Measurements from ENCODE around the gene CIAO2B.
"Not testable (repeated sequence)": the region's sequence is repeated elsewhere in the genome, so short reads cannot be mapped to it uniquely, and the experiment has no call there.

CIAO2B gene

GRCh38 chr16:66946541-66946940 is 12.3 kb upstream of the CIAO2B start:
- 80% methylated on average over 6 of the region's 7 CpGs for WGBS (ENCODE audit: insufficient coverage)
- Histone ChIP-seq H3K4me3 (ENCODE audit: control insufficient read depth in 1 of 7, extremely low read depth in 1 of 7, insufficient read depth in 4 of 7, low read depth in 2 of 7, low read length in 6 of 7) (no peak overlapping the region), H3K9me3 (ENCODE audit: control extremely low read depth in 1 of 5, control insufficient read depth in 4 of 5, insufficient read depth in 2 of 5, low read depth in 1 of 5, low read length in 4 of 5) (peaks cover 0 to 5% (median 0%) of the 10 kb centered on the region in 5 experiments), H3K36me3 (ENCODE audit: control insufficient read depth in 4 of 4, insufficient read depth in 4 of 4, low read length in 3 of 4) (peaks cover 2 to 25% (median 20%) of the 10 kb centered on the region in 4 experiments), H3K27me3 (replicated peaks in 2 of 5; ENCODE audit: control insufficient read depth in 4 of 5, insufficient read depth in 5 of 5, low read length in 4 of 5) (peaks cover 10 to 40% (median 19%) of the 10 kb centered on the region in 5 experiments), H3K4me1 (ENCODE audit: control extremely low read depth in 1 of 4, control insufficient read depth in 4 of 4, insufficient read depth in 4 of 4, low read length in 3 of 4) (peaks cover 0 to 17% (median 14%) of the 10 kb centered on the region in 4 experiments), H3K27ac (ENCODE audit: insufficient read depth in 1 of 2, low read depth in 1 of 2, low read length in 2 of 2, poor library complexity in 1 of 2, severe bottlenecking in 2 of 2) (no peak overlapping the region)
- ChIA-PET CTCF (interaction anchor here (0.9 to 1.7 kb wide), 3 partner anchors 8 to 52 kb away, joined by 3 to 6 read pairs (median 4); no protein-coding TSS in a partner anchor), POLR2A (interaction anchor here (1.1 kb wide), 1 partner anchor 205 kb away, joined by 3 read pairs; no protein-coding TSS in a partner anchor)
- no peak for DNase-seq

- POLR2A ChIA-PET: no interaction called here
- 100% methylated on average over 2 of the region's 4 CpGs for WGBS (ENCODE audit: insufficient coverage)
- peaks cover 5 to 31% (median 26%) of the 10 kb centered on the region in 4 experiments for H3K36me3 ChIP-seq (ENCODE audit: control insufficient read depth in 4 of 4, insufficient read depth in 4 of 4, low read length in 3 of 4)
- H3K4me1 ChIP-seq (ENCODE audit: control extremely low read depth in 1 of 4, control insufficient read depth in 4 of 4, insufficient read depth in 4 of 4, low read length in 3 of 4): peaks cover 0 to 17% (median 14%) of the 10 kb centered on the region in 4 experiments
- H3K27me3 ChIP-seq (replicated peaks in 2 of 5; ENCODE audit: control insufficient read depth in 4 of 5, insufficient read depth in 5 of 5, low read length in 4 of 5): peaks cover 8 to 33% (median 15%) of the 10 kb centered on the region in 5 experiments
- H3K4me3 ChIP-seq (ENCODE audit: control insufficient read depth in 1 of 7, extremely low read depth in 1 of 7, insufficient read depth in 4 of 7, low read depth in 2 of 7, low read length in 6 of 7): no peak overlapping the region
- CTCF ChIA-PET: interaction anchor here (0.9 to 1.2 kb wide), 2 partner anchors 11 to 51 kb away, joined by 3 to 4 read pairs; no protein-coding TSS in a partner anchor
- H3K9me3 ChIP-seq (ENCODE audit: control extremely low read depth in 1 of 5, control insufficient read depth in 4 of 5, insufficient read depth in 2 of 5, low read depth in 1 of 5, low read length in 4 of 5): no peaks in the 10 kb centered on the region
- no peak overlapping the region for H3K27ac ChIP-seq (ENCODE audit: insufficient read depth in 1 of 2, low read depth in 1 of 2, low read length in 2 of 2, poor library complexity in 1 of 2, severe bottlenecking in 2 of 2)
- DNase-seq: no peak
Measured at GRCh38 chr16:66945939-66946338, 11.7 kb upstream of the CIAO2B start.

DNA sequence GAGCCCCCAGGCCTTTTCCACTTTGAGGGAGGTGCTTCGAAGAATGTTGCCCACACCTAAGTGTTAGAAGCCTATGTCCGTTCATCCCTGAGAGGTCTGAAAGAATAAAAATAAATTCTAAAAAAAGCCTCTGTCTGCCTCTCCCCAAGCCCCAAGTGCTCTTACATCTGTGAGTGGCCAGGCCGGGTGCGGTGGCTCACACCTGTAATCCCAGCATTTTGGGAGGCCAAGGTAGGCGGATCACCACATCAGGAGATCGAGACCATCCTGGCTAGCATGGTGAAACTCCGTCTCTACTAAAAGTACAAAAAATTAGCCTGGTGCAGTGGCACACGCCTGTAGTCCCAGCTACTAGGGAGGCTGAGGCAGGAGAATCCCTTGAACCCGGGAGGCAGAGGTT is 10.8 kb upstream of the CIAO2B start:
- peaks cover 10 to 41% (median 36%) of the 10 kb centered on the region in 4 experiments for H3K36me3 ChIP-seq (ENCODE audit: control insufficient read depth in 4 of 4, insufficient read depth in 4 of 4, low read length in 3 of 4)
- peaks cover 0 to 17% (median 14%) of the 10 kb centered on the region in 4 experiments for H3K4me1 ChIP-seq (ENCODE audit: control extremely low read depth in 1 of 4, control insufficient read depth in 4 of 4, insufficient read depth in 4 of 4, low read length in 3 of 4)
- DNase-seq; H3K4me3 ChIP-seq (ENCODE audit: control insufficient read depth in 1 of 7, extremely low read depth in 1 of 7, insufficient read depth in 4 of 7, low read depth in 2 of 7, low read length in 6 of 7); H3K9me3 ChIP-seq (ENCODE audit: control extremely low read depth in 1 of 5, control insufficient read depth in 4 of 5, insufficient read depth in 2 of 5, low read depth in 1 of 5, low read length in 4 of 5); H3K27ac ChIP-seq (ENCODE audit: insufficient read depth in 1 of 2, low read depth in 1 of 2, low read length in 2 of 2, poor library complexity in 1 of 2, severe bottlenecking in 2 of 2); POLR2A ChIA-PET: not testable (repeated sequence)
- H3K27me3 ChIP-seq (replicated peaks in 2 of 5; ENCODE audit: control insufficient read depth in 4 of 5, insufficient read depth in 5 of 5, low read length in 4 of 5): peaks cover 3 to 25% (median 14%) of the 10 kb centered on the region in 5 experiments
- WGBS (ENCODE audit: insufficient coverage): 100% methylated on average over 8 of the region's 9 CpGs
- CTCF ChIA-PET: interaction anchor here (1.0 to 3.6 kb wide), 3 partner anchors 23 to 63 kb away, joined by 3 to 13 read pairs (median 3); no protein-coding TSS in a partner anchor

DNA sequence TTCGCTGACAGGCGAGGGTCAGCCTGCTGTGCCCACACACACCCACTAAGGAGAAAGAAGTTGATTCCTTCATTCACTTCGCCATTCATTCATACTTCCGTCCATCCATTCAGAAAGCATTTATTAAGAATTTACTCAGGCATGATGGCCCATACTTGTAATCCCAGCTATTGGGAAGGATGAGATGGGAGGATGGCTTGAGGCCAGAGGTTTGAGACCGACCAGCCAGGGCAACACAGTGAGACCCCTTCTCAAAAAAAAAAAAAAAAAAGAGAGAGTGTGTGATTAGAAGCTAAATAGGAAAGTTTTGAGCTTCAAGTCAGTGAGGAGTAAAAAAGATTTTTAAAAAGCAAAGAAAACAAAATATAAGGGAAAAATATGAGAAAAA is 9.8 kb upstream of the CIAO2B start:
- H3K27ac ChIP-seq (ENCODE audit: insufficient read depth in 1 of 2, low read depth in 1 of 2, low read length in 2 of 2, poor library complexity in 1 of 2, severe bottlenecking in 2 of 2): no peak overlapping the region
- WGBS (ENCODE audit: insufficient coverage): 80% methylated on average over 1 of the region's 5 CpGs
- POLR2A ChIA-PET: no interaction called here
- no peaks in the 10 kb centered on the region for H3K9me3 ChIP-seq (ENCODE audit: control extremely low read depth in 1 of 5, control insufficient read depth in 4 of 5, insufficient read depth in 2 of 5, low read depth in 1 of 5, low read length in 4 of 5)
- peaks cover 3 to 16% (median 7%) of the 10 kb centered on the region in 5 experiments for H3K27me3 ChIP-seq (replicated peaks in 2 of 5; ENCODE audit: control insufficient read depth in 4 of 5, insufficient read depth in 5 of 5, low read length in 4 of 5)
- no peak overlapping the region for H3K4me3 ChIP-seq (ENCODE audit: control insufficient read depth in 1 of 7, extremely low read depth in 1 of 7, insufficient read depth in 4 of 7, low read depth in 2 of 7, low read length in 6 of 7)
- peaks cover 0 to 17% (median 14%) of the 10 kb centered on the region in 4 experiments for H3K4me1 ChIP-seq (ENCODE audit: control extremely low read depth in 1 of 4, control insufficient read depth in 4 of 4, insufficient read depth in 4 of 4, low read length in 3 of 4)
- no peak for DNase-seq
- peaks cover 12 to 50% (median 43%) of the 10 kb centered on the region in 4 experiments for H3K36me3 ChIP-seq (ENCODE audit: control insufficient read depth in 4 of 4, insufficient read depth in 4 of 4, low read length in 3 of 4)
- CTCF ChIA-PET: interaction anchor here (1.0 to 3.6 kb wide), 7 partner anchors 10 to 230 kb away, joined by 3 to 13 read pairs (median 3); partner anchors contain the start of gene CIAO2B

GRCh38 chr16:66943426-66944053 is 9.3 kb upstream of the CIAO2B start:
- H3K36me3 ChIP-seq (ENCODE audit: control insufficient read depth in 4 of 4, insufficient read depth in 4 of 4, low read length in 3 of 4): peaks cover 14 to 55% (median 46%) of the 10 kb centered on the region in 4 experiments
- POLR2A ChIA-PET: no interaction called here

DNA sequence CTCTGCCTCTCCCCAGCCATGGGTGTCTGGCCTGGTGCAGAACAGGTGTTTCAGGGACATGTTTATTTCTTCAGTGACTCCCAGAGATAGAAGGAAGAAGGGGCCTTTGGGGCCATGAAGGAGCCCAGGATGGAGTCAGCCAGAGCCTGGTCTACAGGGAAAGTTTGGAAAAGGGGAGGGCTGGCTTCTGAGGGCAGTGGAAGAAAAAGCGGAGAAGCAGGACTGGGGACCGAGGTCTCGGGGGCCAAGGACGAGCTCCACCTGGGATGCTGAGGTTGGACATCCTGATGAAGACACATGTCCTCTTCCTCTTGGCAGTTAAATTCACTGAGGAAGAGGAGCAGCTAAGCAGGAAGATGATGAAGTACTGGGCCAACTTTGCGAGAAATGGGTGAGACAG is 8.8 kb upstream of the CIAO2B start:
- no peak for DNase-seq
- 100% methylated on average over 5 of the region's 5 CpGs for WGBS (ENCODE audit: insufficient coverage)
- H3K4me1 ChIP-seq (ENCODE audit: control extremely low read depth in 1 of 4, control insufficient read depth in 4 of 4, insufficient read depth in 4 of 4, low read length in 3 of 4): peaks cover 0 to 7% (median 5%) of the 10 kb centered on the region in 4 experiments
- ChIA-PET POLR2A (no interaction called here), CTCF (interaction anchor here (0.8 to 3.6 kb wide), 9 partner anchors 9 to 250 kb away, joined by 3 to 13 read pairs (median 3); partner anchors contain the start of gene CIAO2B)
- H3K27me3 ChIP-seq (replicated peaks in 2 of 5; ENCODE audit: control insufficient read depth in 4 of 5, insufficient read depth in 5 of 5, low read length in 4 of 5): peaks cover 0 to 5% (median 4%) of the 10 kb centered on the region in 5 experiments
- no peak overlapping the region for H3K4me3 ChIP-seq (ENCODE audit: control insufficient read depth in 1 of 7, extremely low read depth in 1 of 7, insufficient read depth in 4 of 7, low read depth in 2 of 7, low read length in 6 of 7)
- peaks cover 14 to 60% (median 51%) of the 10 kb centered on the region in 4 experiments for H3K36me3 ChIP-seq (ENCODE audit: control insufficient read depth in 4 of 4, insufficient read depth in 4 of 4, low read length in 3 of 4)
- no peaks in the 10 kb centered on the region for H3K9me3 ChIP-seq (ENCODE audit: control extremely low read depth in 1 of 5, control insufficient read depth in 4 of 5, insufficient read depth in 2 of 5, low read depth in 1 of 5, low read length in 4 of 5)
- no peak overlapping the region for H3K27ac ChIP-seq (ENCODE audit: insufficient read depth in 1 of 2, low read depth in 1 of 2, low read length in 2 of 2, poor library complexity in 1 of 2, severe bottlenecking in 2 of 2)

More at GRCh38 chr16:66943426-66944053, 9.3 kb upstream of the CIAO2B start:
- H3K9me3 ChIP-seq (ENCODE audit: control extremely low read depth in 1 of 5, control insufficient read depth in 4 of 5, insufficient read depth in 2 of 5, low read depth in 1 of 5, low read length in 4 of 5): no peaks in the 10 kb centered on the region
- H3K27me3 ChIP-seq (replicated peaks in 2 of 5; ENCODE audit: control insufficient read depth in 4 of 5, insufficient read depth in 5 of 5, low read length in 4 of 5): peaks cover 3 to 11% (median 7%) of the 10 kb centered on the region in 5 experiments
- H3K4me3 ChIP-seq (ENCODE audit: control insufficient read depth in 1 of 7, extremely low read depth in 1 of 7, insufficient read depth in 4 of 7, low read depth in 2 of 7, low read length in 6 of 7): no peak overlapping the region
- CTCF ChIA-PET: interaction anchor here (1.0 to 3.6 kb wide), 10 partner anchors 9 to 250 kb away, joined by 3 to 13 read pairs (median 3); partner anchors contain the start of gene CIAO2B
- no peak overlapping the region for H3K27ac ChIP-seq (ENCODE audit: insufficient read depth in 1 of 2, low read depth in 1 of 2, low read length in 2 of 2, poor library complexity in 1 of 2, severe bottlenecking in 2 of 2)
- WGBS (ENCODE audit: insufficient coverage): 96% methylated on average over 14 of the region's 15 CpGs
- DNase-seq: no peak
- H3K4me1 ChIP-seq (ENCODE audit: control extremely low read depth in 1 of 4, control insufficient read depth in 4 of 4, insufficient read depth in 4 of 4, low read length in 3 of 4): peaks cover 0 to 12% (median 11%) of the 10 kb centered on the region in 4 experiments

- WGBS (ENCODE audit: insufficient coverage): 96% methylated on average over 16 of the region's 16 CpGs
- no peak overlapping the region for H3K27ac ChIP-seq (ENCODE audit: insufficient read depth in 1 of 2, low read depth in 1 of 2, low read length in 2 of 2, poor library complexity in 1 of 2, severe bottlenecking in 2 of 2)
- H3K4me1 ChIP-seq (ENCODE audit: control extremely low read depth in 1 of 4, control insufficient read depth in 4 of 4, insufficient read depth in 4 of 4, low read length in 3 of 4): peaks cover 0 to 14% (median 10%) of the 10 kb centered on the region in 4 experiments
- ChIA-PET CTCF (interaction anchor here (1.0 to 1.3 kb wide), 2 partner anchors 19 to 73 kb away, joined by 3 read pairs; no protein-coding TSS in a partner anchor), POLR2A (no interaction called here)
- no peak overlapping the region for H3K4me3 ChIP-seq (ENCODE audit: control insufficient read depth in 1 of 7, extremely low read depth in 1 of 7, insufficient read depth in 4 of 7, low read depth in 2 of 7, low read length in 6 of 7)
- no peaks in the 10 kb centered on the region for H3K27me3 ChIP-seq (replicated peaks in 2 of 5; ENCODE audit: control insufficient read depth in 4 of 5, insufficient read depth in 5 of 5, low read length in 4 of 5)
- peaks cover 16 to 69% (median 57%) of the 10 kb centered on the region in 4 experiments for H3K36me3 ChIP-seq (ENCODE audit: control insufficient read depth in 4 of 4, insufficient read depth in 4 of 4, low read length in 3 of 4)
- no peaks in the 10 kb centered on the region for H3K9me3 ChIP-seq (ENCODE audit: control extremely low read depth in 1 of 5, control insufficient read depth in 4 of 5, insufficient read depth in 2 of 5, low read depth in 1 of 5, low read length in 4 of 5)
- no peak for DNase-seq
Measured at GRCh38 chr16:66940236-66940635, 6.0 kb upstream of the CIAO2B start.
